B cell (primary cell): Measurements from ENCODE around the gene MMRN1. TPM values are rescaled to one million over a fixed set of nuclear protein-coding genes. Genes with fewer than 3 reads are reported as not detected.

ENCODE experiments used
- ATAC-seq: fragments of 200-7000 bp; cut with Tn5 transposase; one replicate; pipeline ENCODE4 v1.10.0; 2021; ENCODE audit warnings: low read depth, mild to moderate bottlenecking, moderate number of reproducible peaks, moderate library complexity
- CTCF ChIA-PET: fragments of 350-600 bp; sonication (Branson Sonifier 250); formaldehyde crosslinking; loops from one replicate; lab custom pipeline; 2021; ENCODE audit warnings: antibody characterized with exemption, inconsistent platforms; lab: Charles Lee
- POLR2A ChIA-PET: fragments of 350-600 bp; sonication (Branson Sonifier 250); formaldehyde crosslinking; loops from one replicate; lab custom pipeline; 2021; ENCODE audit warnings: antibody characterized with exemption; lab: Charles Lee
- DNase-seq: peaks from one replicate; pipeline ENCODE4 v3.0.0; 2013
- H2AFZ ChIP-seq: 2 replicates; pipeline ENCODE4 v1.6.1; 2012; ENCODE audit warnings: mild to moderate bottlenecking, low read depth, low read length; ENCODE audit not compliant: insufficient read depth, poor library complexity, severe bottlenecking
- H3K27ac ChIP-seq, 2 donors: 1 replicate in 1 of 2; 2 replicates in 1 of 2; pipeline ENCODE4 v1.5.1; 2012 to 2013; ENCODE audit warnings: low read length in 2 of 2, mild to moderate bottlenecking in 2 of 2, moderate library complexity in 1 of 2
- H3K27me3 ChIP-seq, 4 experiments: fragments of 200-600 bp in 1 of 4; sonication (generic) in 1 of 4; replicated peaks in 1 of 4; 1 replicate in 2 of 4; 2 replicates in 2 of 4; pipeline versions ENCODE4 v1.6.1 to v1.7.0; 2013 to 2016; ENCODE audit warnings: low read length in 3 of 4, mild to moderate bottlenecking in 2 of 4, mixed read lengths in 1 of 4, moderate library complexity in 1 of 4; ENCODE audit not compliant: insufficient read depth in 4 of 4, control insufficient read depth in 3 of 4; ENCODE audit errors: control extremely low read depth in 1 of 4
- H3K36me3 ChIP-seq, 2 experiments: replicated peaks in 1 of 2; 1 replicate in 1 of 2; 2 replicates in 1 of 2; pipeline versions ENCODE4 v1.6.1 to v1.7.1; 2013; ENCODE audit warnings: low read length in 1 of 2; ENCODE audit not compliant: insufficient read depth in 2 of 2, control insufficient read depth in 1 of 2; ENCODE audit errors: control extremely low read depth in 1 of 2, extremely low read depth in 1 of 2
- H3K4me1 ChIP-seq, 2 donors: fragments of 200-600 bp in 1 of 2; sonication (generic) in 1 of 2; 1 replicate in 1 of 2; 2 replicates in 1 of 2; pipeline versions ENCODE4 v1.5.1 to v1.6.1; 2013 to 2017; ENCODE audit warnings: low read length in 2 of 2; ENCODE audit not compliant: control insufficient read depth in 2 of 2, insufficient read depth in 2 of 2
- H3K4me2 ChIP-seq: replicated peaks from 2 replicates; pipeline ENCODE3; 2012; ENCODE audit warnings: mild to moderate bottlenecking, low read depth, low read length; ENCODE audit not compliant: poor library complexity, severe bottlenecking
- H3K4me3 ChIP-seq, 5 experiments: fragments of 200-600 bp in 1 of 5; sonication (generic) in 1 of 5; 1 replicate in 3 of 5; 2 replicates in 2 of 5; pipeline versions ENCODE4 v1.5.1 to v1.7.0; 2011 to 2016; ENCODE audit warnings: low read length in 4 of 5, mild to moderate bottlenecking in 4 of 5, low read depth in 2 of 5, control low read depth in 1 of 5, moderate library complexity in 1 of 5; ENCODE audit not compliant: insufficient read depth in 1 of 5; ENCODE audit errors: control extremely low read depth in 1 of 5, extremely low read depth in 1 of 5
- H3K79me2 ChIP-seq: fragments of 200-600 bp; sonication (generic); one replicate; pipeline ENCODE4 v1.6.0; 2016; ENCODE audit warnings: low read length; ENCODE audit not compliant: control insufficient read depth, insufficient read depth
- H3K9ac ChIP-seq: fragments of 200-600 bp; sonication (generic); 2 replicates; pipeline ENCODE4 v1.6.1; 2017; ENCODE audit warnings: mild to moderate bottlenecking, low read length, moderate library complexity
- H3K9me3 ChIP-seq, 3 donors: one replicate each; pipeline versions ENCODE4 v1.6.1 to v1.7.1; 2013; ENCODE audit warnings: low read length in 2 of 3; ENCODE audit not compliant: control insufficient read depth in 2 of 3, insufficient read depth in 1 of 3; ENCODE audit errors: control extremely low read depth in 1 of 3
- H4K20me1 ChIP-seq: 2 replicates; pipeline ENCODE4 v1.6.0; 2012; ENCODE audit warnings: mild to moderate bottlenecking, low read length; ENCODE audit not compliant: insufficient read depth, control insufficient read depth, poor library complexity, severe bottlenecking
- H3K27ac Mint-ChIP-seq: one replicate; pipeline ENCODE4 v1.8.0; 2021; ENCODE audit warnings: mixed read lengths
- H3K27me3 Mint-ChIP-seq: one replicate; pipeline ENCODE4 v1.8.0; 2021; ENCODE audit warnings: mixed read lengths
- H3K4me1 Mint-ChIP-seq: one replicate; pipeline ENCODE4 v1.8.0; 2021; ENCODE audit warnings: mixed read lengths
- H3K4me3 Mint-ChIP-seq: one replicate; pipeline ENCODE4 v1.8.0; 2021; ENCODE audit warnings: mixed read lengths
- H3K9me3 Mint-ChIP-seq: one replicate; pipeline ENCODE4 v1.8.0; 2022; ENCODE audit warnings: mixed read lengths; ENCODE audit not compliant: insufficient read depth
- CTCF ChIP-seq: fragments of 200-600 bp; IDR thresholded peaks from one replicate; pipeline ENCODE4 v1.8.0; 2022; ENCODE audit warnings: antibody characterized with exemption, mild to moderate bottlenecking
- EZH2 ChIP-seq: IDR thresholded peaks from 2 replicates; pipeline ENCODE4 v1.6.1; 2012; ENCODE audit warnings: borderline replicate concordance, low read depth, mild to moderate bottlenecking, moderate library complexity, low read length; ENCODE audit not compliant: insufficient read depth, poor library complexity, severe bottlenecking
- WGBS: methylation state at CpG from one replicate; pipeline ENCODE4 v1.1.5; 2013; ENCODE audit warnings: missing lambda C conversion rate; ENCODE audit not compliant: insufficient coverage; 5-methylcytosine and 5-hydroxymethylcytosine counted together
- intact Hi-C: fragments of 100-400 bp; cut with micrococcal nuclease; formaldehyde crosslinking; loops from one replicate; pipeline ENCODE4 v1.10.0; 2022
- polyA plus RNA-seq: library from polyadenylated mRNA; depleted of rRNA; stranded (reverse); fragments of >200 nt; gene quantifications from 2 replicates; pipeline ENCODE4 v1.2.3, GENCODE V29; 2012
- total RNA-seq, 2 donors: library from RNA; stranded (reverse); fragments of 120-200 nt in 1 of 2; gene quantifications; 1 replicate in 1 of 2; 2 replicates in 1 of 2; pipeline versions ENCODE4 v1.2.3 to v1.2.4, GENCODE V29; 2013 to 2022

MMRN1 gene
- total and polyA plus RNA-seq, 2 donors (not counting 1 experiment from before 2014, with no cell fraction given): 0.33 to 0.49 TPM

DNA sequence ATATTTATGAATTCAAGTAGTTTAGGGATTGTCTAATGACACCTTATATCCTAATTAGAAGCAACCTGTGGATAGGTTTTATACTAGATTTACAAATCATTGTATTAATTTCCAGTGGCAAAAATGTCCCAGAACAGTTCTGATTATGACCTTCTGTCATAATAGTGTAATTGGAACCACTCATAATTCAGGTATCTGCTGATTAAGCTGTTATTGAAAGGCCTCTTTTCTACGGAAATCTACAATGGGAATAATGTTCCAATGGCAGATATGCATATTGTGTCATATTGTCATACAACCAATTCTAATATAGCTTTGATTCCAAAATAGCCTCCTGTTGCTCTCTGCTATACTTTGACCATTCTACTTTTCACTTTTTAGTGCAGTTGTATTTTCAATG, 19.0 kb downstream of the MMRN1 start:
- TF ChIP-seq CTCF (no peak), EZH2 (no peak)
- H3K36me3 ChIP-seq: no peaks in the 10 kb centered on the region
- POLR2A ChIA-PET: no interaction called here
- H4K20me1 ChIP-seq: no peaks in the 10 kb centered on the region
- no peak overlapping the region for H3K4me2 ChIP-seq
- H3K4me3 ChIP-seq: no peak overlapping the region
- no peaks in the 10 kb centered on the region for H3K9me3 ChIP-seq
- intact Hi-C loops: no loop called here
- H2AFZ ChIP-seq: no peak overlapping the region
- WGBS: no CpG with 5 or more reads among the region's 1 CpG
- no peak overlapping the region for H3K4me3 Mint-ChIP-seq
- H3K4me1 Mint-ChIP-seq: no peaks in the 10 kb centered on the region
- no peaks in the 10 kb centered on the region for H3K4me1 ChIP-seq
- H3K27me3 ChIP-seq: no peaks in the 10 kb centered on the region
- no peak overlapping the region for H3K27ac ChIP-seq
- DNase-seq (no peak), ATAC-seq (no peak)
- no peaks in the 10 kb centered on the region for H3K9me3 Mint-ChIP-seq
- no peaks in the 10 kb centered on the region for H3K79me2 ChIP-seq
- no peak overlapping the region for H3K9ac ChIP-seq
- H3K27ac Mint-ChIP-seq: no peak overlapping the region
- CTCF ChIA-PET: no interaction called here
- no peaks in the 10 kb centered on the region for H3K27me3 Mint-ChIP-seq

DNA sequence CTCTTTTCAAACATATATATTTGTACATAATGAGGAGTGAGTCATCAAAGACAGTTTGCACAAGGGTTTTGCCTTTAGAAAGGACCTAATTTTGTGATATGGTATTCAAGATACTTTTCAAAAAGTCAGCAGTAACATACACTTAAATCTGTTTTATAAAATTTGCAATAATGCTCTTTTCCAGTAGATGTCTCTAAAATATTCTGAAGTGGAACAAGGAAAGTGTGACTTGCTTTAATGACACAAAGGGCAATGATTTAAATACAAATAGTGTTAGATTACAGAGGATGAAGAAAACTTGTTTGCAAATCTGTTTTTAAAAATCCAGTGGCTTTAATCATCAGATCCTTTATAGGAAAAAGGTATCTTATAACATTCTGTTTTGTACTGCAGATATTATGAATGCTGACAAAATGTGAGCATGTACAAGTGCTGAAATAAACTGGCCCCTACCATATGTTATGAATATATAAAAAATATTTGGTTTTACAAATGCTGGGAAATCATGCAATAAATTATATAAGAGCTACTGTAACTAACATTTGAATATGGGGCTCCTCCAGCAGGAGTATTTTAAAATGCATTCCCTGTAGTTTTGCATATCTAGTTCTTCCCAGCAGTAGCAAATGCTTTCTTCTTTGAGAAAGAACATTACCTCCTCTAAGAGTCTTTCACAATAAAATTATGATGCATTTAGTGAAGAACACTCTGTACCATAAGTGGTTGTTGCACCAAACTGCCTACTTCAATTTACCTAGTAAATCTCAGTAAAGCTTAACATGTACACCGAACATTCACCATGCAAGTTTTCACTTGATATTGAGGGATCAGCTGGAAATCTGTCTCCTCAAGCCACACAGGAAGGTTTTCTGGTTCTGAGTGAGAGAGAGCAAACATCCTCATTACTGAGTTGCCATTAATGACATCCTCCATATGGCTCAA, 20.2 kb downstream of the MMRN1 start:
- Histone ChIP-seq H3K36me3 (no peaks in the 10 kb centered on the region), H3K4me3 (no peak overlapping the region), H3K9ac (no peak overlapping the region), H4K20me1 (no peaks in the 10 kb centered on the region), H3K9me3 (no peaks in the 10 kb centered on the region), H3K4me1 (no peaks in the 10 kb centered on the region), H3K4me2 (no peak overlapping the region), H3K27me3 (no peaks in the 10 kb centered on the region), H2AFZ (no peak overlapping the region), H3K27ac (no peak overlapping the region), H3K79me2 (no peaks in the 10 kb centered on the region)
- Mint-ChIP-seq H3K27me3 (no peaks in the 10 kb centered on the region), H3K27ac (no peak overlapping the region), H3K4me1 (no peaks in the 10 kb centered on the region), H3K9me3 (no peaks in the 10 kb centered on the region), H3K4me3 (no peak overlapping the region)
- ChIA-PET POLR2A (no interaction called here), CTCF (interaction anchor here (0.6 kb wide), 1 partner anchor 212 kb away, joined by 3 read pairs; the partner anchor contains the start of gene CCSER1)
- no CpG with 5 or more reads among the region's 1 CpG for WGBS
- TF ChIP-seq EZH2 (no peak), CTCF (no peak)
- DNase-seq (no peak), ATAC-seq (no peak)
- intact Hi-C loops: no loop called here
